TTC549 (cell line): Measurements from ENCODE around the gene PCNP.
"Not testable (repeated sequence)": the region's sequence is repeated elsewhere in the genome, so short reads cannot be mapped to it uniquely, and the experiment has no call there.

Experiments used
- FAIRE-seq: peaks from 2 replicates; lab custom pipeline; 2012; peaks lifted over from hg19 to GRCh38; lab: Jason Lieb, UNC

Gene PCNP

GRCh38 chr3:101573449-101574387 is at the start of gene PCNP:
Gene PCNP (plus strand): TSS chr3:101574180. CDS start chr3:101574216, 36 bp downstream.
- peak; percentile 90 for FAIRE-seq

GRCh38 chr3:101527441-101527840 is 46.5 kb upstream of the PCNP start:
- no peak for FAIRE-seq

GRCh38 chr3:101527906-101528305 is 46.1 kb upstream of the PCNP start:
- FAIRE-seq: no peak

GRCh38 chr3:101529816-101530685 is 43.9 kb upstream of the PCNP start:
- no peak for FAIRE-seq

GRCh38 chr3:101530686-101531047 is 43.3 kb upstream of the PCNP start:
- no peak for FAIRE-seq

GRCh38 chr3:101531473-101532086 is 42.4 kb upstream of the PCNP start:
- FAIRE-seq: no peak

- FAIRE-seq: no peak
Observed at GRCh38 chr3:101532783-101533602, 41.0 kb upstream of the PCNP start.

GRCh38 chr3:101533603-101533968 is 40.4 kb upstream of the PCNP start:
- FAIRE-seq: no peak

- no peak for FAIRE-seq
Observed at GRCh38 chr3:101535221-101535620, 38.8 kb upstream of the PCNP start.

- no peak for FAIRE-seq
Observed at GRCh38 chr3:101536266-101536665, 37.7 kb upstream of the PCNP start.

GRCh38 chr3:101536955-101537354 is 37.0 kb upstream of the PCNP start:
- not testable (repeated sequence) for FAIRE-seq

GRCh38 chr3:101542957-101543356 is 31.0 kb upstream of the PCNP start:
- FAIRE-seq: no peak

GRCh38 chr3:101544161-101544850 is 29.7 kb upstream of the PCNP start:
- no peak for FAIRE-seq

- FAIRE-seq: no peak
Observed at GRCh38 chr3:101548527-101549105, 25.4 kb upstream of the PCNP start.

GRCh38 chr3:101549473-101549872 is 24.5 kb upstream of the PCNP start:
- no peak for FAIRE-seq

- FAIRE-seq: not testable (repeated sequence)
Observed at GRCh38 chr3:101551359-101552081, 22.5 kb upstream of the PCNP start.

- FAIRE-seq: not testable (repeated sequence)
Observed at GRCh38 chr3:101553381-101553780, 20.6 kb upstream of the PCNP start.

- no peak for FAIRE-seq
Observed at GRCh38 chr3:101556064-101556463, 17.9 kb upstream of the PCNP start.

- peak; percentile 3 for FAIRE-seq
Observed at GRCh38 chr3:101561630-101562328, 12.2 kb upstream of the PCNP start, which contains the start of gene TRMT10C. Gene TRMT10C (plus strand): TSS chr3:101561868. CDS start chr3:101564782, 2,914 bp downstream.
